Large intestine (tissue), 3 donors: ENCODE measurements around the gene EPS15. TPM values are rescaled to one million over a fixed set of nuclear protein-coding genes. Genes with fewer than 3 reads are reported as not detected.
A peak's percentile ranks its signal among the peaks of the same experiment; 100 is the strongest.
"Not testable (repeated sequence)": the region's sequence is repeated elsewhere in the genome, so short reads cannot be mapped to it uniquely, and the experiment has no call there.

Experiments
- DNase-seq, 2 donors: peaks; one replicate each; pipeline versions ENCODE4 v3.0.0 to v3.0.0-alpha.2; 2013
- H3K27ac ChIP-seq: one replicate; pipeline ENCODE4 v1.5.1; 2013; ENCODE audit warnings: low read length
- H3K27me3 ChIP-seq: 2 replicates; pipeline ENCODE4 v1.6.1; 2013; ENCODE audit warnings: low read length; ENCODE audit not compliant: control insufficient read depth, insufficient read depth
- H3K36me3 ChIP-seq: 2 replicates; pipeline ENCODE4 v1.6.1; 2013; ENCODE audit warnings: low read length; ENCODE audit not compliant: control insufficient read depth, insufficient read depth
- H3K4me1 ChIP-seq: one replicate; pipeline ENCODE4 v1.6.1; 2013; ENCODE audit warnings: low read length; ENCODE audit not compliant: control insufficient read depth, insufficient read depth
- H3K4me3 ChIP-seq: one replicate; pipeline ENCODE4 v1.5.1; 2013; ENCODE audit warnings: low read length
- H3K9me3 ChIP-seq: one replicate; pipeline ENCODE4 v1.6.1; 2013; ENCODE audit warnings: mild to moderate bottlenecking, low read depth, low read length, moderate library complexity; ENCODE audit not compliant: control insufficient read depth
- WGBS: methylation state at CpG from one replicate; pipeline ENCODE4 v1.1.5; 2013; ENCODE audit warnings: low lambda C conversion rate; ENCODE audit not compliant: insufficient coverage; 5-methylcytosine and 5-hydroxymethylcytosine counted together
- polyA plus RNA-seq: library from polyadenylated mRNA; unstranded; fragments of 120-200 nt; gene quantifications from one replicate; pipeline ENCODE4 v1.2.1, GENCODE V29; 2013

The EPS15 gene
- polyA plus RNA-seq, 1 donor = 34.2 TPM

DNA sequence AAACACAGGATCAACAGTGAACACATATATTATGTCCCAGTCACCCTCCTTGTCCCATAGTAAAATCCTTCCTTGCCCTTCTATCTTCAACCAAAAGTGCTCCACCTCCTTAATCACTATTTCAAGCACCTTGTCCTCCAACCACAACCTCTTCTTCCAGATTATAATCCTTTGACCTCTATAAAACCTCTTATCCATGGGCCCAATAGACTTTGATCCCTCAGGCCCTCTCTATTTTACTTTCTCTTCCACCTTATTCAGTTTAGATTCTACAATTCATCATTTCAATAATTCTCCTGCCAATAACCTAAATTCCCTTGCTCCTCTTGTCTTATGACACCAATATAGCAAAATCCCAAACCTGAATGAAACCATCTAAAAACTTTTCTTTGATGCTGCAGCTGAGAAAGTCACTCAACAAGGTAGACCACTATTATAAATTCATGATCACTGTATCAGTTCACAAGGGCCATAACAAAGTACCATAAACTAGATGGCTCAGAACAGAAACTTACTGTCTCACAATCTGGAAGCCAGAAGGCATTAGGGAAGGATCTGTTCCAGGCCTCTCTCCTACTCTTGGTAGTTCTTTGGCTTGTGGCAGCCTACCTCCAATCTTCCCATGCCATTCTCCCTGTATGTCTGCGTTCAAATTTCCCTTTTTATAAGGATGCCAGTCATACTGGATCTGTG lies 24.8 kb downstream of the EPS15 start:
- Histone ChIP-seq H3K4me1 (peaks cover 10% of the 10 kb centered on the region), H3K27me3 (no peaks in the 10 kb centered on the region), H3K27ac (no peak overlapping the region), H3K9me3 (no peaks in the 10 kb centered on the region), H3K4me3 (no peak overlapping the region), H3K36me3 (peaks cover 5% of the 10 kb centered on the region)
- DNase-seq = peak in 1 of 2 donors; percentile 48
- 80% methylated on average over 1 of the region's 1 CpG for WGBS

DNA sequence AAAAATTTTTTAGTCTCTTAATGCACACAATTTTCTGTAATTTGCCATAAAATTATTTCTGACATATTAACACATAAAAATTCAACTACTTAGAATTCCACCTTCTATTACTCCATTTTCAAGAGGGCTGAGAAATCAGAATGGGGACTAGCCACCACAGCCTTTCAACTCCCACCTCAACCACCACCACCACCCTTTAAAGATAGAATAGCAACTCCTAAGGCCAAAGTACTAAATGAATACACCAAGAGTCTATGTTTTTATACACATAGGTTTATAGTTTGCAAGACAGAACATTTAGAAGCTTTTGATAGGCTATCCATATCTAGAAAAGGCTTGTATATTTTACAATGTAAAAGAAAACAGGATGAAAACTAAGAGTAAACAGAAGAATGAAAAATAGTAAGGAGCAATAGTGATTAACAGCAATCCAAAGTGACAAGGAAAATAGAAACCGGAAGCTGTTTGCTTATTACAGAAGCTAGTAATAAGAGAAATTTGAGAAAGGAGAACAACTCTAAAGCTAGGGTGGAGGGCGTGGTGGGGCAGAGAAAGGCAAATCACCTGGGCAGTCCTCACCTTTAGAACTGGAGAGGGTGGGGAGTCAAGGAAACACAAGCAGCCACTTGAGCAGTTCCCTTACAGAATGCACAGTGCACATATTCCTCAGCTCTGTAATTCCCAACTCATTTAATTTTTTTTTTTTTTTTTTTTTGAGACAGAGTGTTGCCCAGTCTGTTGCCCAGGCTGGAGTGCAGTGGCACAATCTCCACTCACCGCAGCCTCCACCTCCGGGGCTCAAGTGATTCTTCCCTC lies 27.7 kb downstream of the EPS15 start:
- H3K27ac ChIP-seq = no peak overlapping the region
- H3K4me3 ChIP-seq = no peak overlapping the region
- H3K36me3 ChIP-seq = peaks cover 3% of the 10 kb centered on the region
- no peaks in the 10 kb centered on the region for H3K9me3 ChIP-seq
- DNase-seq = peak in 1 of 2 donors; percentile 55
- 40% methylated on average over 1 of the region's 4 CpGs for WGBS
- no peaks in the 10 kb centered on the region for H3K27me3 ChIP-seq
- H3K4me1 ChIP-seq = peaks cover 10% of the 10 kb centered on the region

DNA sequence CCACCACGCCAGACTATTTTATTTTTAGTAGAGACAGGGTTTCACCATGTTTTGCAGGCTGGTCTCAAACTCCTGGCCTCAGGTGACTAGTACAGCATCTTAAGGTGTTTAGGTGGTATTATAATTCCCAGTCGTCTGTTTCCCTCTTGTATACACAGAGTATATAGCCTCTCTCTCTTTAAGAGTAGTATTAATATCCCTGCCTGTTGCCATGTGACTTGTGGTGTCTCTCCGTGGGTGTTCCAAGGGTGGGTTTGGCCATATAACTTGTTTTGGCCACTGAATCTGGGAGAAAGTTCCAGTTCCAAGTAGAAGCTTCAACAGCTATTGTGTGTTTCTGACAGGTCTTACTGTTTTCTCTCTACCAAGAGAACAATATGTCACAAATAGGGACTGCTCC lies 29.6 kb downstream of the EPS15 start:
- H3K4me3 ChIP-seq = no peak overlapping the region
- peaks cover 3% of the 10 kb centered on the region for H3K36me3 ChIP-seq
- no peak for DNase-seq
- H3K4me1 ChIP-seq = peaks cover 10% of the 10 kb centered on the region
- no CpG with 5 or more reads among the region's 3 CpGs for WGBS
- H3K9me3 ChIP-seq = no peaks in the 10 kb centered on the region
- no peak overlapping the region for H3K27ac ChIP-seq
- H3K27me3 ChIP-seq = no peaks in the 10 kb centered on the region

DNA sequence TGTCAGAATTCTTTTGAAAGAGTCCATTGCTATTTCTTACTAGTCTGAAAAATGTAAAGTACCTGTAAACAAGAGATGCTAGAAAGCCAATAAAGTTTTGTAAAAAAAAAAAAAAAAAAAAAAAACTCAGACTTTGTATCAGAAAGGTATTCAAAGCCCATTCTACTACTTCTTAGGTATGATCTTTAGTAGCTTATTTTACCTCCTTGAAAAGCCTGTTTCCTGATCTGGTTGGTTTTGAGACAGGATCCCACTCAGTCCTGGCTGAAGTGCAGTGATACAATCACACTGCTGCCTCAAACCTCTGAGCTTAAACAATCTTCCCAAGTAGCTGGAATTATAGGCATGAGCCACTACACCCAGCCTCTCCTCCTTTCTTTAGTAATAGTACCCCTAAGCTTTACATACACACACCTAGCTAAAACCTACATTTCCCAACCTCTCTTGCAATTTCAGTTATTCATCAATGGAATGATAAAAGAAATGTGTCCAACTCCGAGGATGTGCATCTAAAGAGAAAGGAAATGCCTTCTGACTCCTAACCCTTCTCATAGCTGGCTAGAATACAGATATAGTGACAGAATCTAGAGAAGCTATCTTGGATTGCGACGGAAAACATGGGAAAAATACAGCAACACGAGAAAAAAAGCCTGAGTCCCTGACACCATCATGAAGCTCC lies 30.6 kb downstream of the EPS15 start:
- H3K27me3 ChIP-seq = no peaks in the 10 kb centered on the region
- 80% methylated on average over 1 of the region's 4 CpGs for WGBS
- no peak overlapping the region for H3K27ac ChIP-seq
- DNase-seq = no peak
- H3K9me3 ChIP-seq = no peaks in the 10 kb centered on the region
- peaks cover 7% of the 10 kb centered on the region for H3K4me1 ChIP-seq
- H3K36me3 ChIP-seq = peaks cover 3% of the 10 kb centered on the region
- no peak overlapping the region for H3K4me3 ChIP-seq

DNA sequence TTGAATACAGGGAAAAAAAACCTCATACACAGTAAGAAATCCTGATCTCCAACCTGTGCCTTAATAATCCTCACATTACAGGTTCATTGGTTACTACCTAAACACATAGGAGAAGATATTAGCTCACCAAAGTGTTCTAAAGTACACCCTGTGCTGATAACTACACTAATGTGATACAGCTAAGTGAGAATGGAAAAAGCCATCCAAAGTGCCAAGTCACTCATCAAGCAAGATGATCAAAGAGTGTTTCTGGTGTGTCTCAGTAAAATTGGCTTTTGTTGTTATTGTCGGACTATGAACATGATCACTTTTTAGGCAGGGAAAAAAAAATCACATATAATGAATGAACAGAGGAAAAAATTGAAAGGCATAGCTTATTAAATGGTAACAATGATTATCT lies 31.4 kb downstream of the EPS15 start:
- WGBS = 100% methylated on average over 1 of the region's 1 CpG
- peak in 1 of 2 donors; percentile 48 for DNase-seq

DNA sequence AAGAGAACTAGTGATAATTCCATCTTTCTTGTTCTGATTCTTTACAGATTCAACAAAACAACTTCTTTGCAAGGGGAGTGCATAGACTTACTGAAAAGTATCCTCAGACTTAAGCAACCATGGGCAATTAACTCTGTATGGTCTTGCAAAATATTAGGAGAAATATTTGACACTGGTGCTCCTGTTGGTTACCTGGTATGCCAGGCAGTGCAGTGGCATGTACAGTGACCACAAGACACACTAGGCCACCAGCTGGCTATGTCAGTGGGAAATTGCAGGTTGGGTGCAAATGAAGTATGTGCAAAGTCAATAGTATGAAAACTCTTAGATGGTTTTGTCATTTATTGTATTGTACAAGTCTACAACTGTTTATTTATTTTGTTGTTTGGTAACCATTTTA lies 34.5 kb downstream of the EPS15 start:
- Histone ChIP-seq H3K4me1 (no peaks in the 10 kb centered on the region), H3K9me3 (no peaks in the 10 kb centered on the region), H3K27ac (no peak overlapping the region), H3K27me3 (no peaks in the 10 kb centered on the region), H3K4me3 (no peak overlapping the region), H3K36me3 (peaks cover 6% of the 10 kb centered on the region)
- DNase-seq = no peak

More for the DNA sequence above, 31.4 kb downstream of the EPS15 start:
- Histone ChIP-seq H3K27me3 (no peaks in the 10 kb centered on the region), H3K4me3 (no peak overlapping the region), H3K36me3 (peaks cover 3% of the 10 kb centered on the region), H3K27ac (no peak overlapping the region), H3K9me3 (no peaks in the 10 kb centered on the region), H3K4me1 (peaks cover 7% of the 10 kb centered on the region)

DNA sequence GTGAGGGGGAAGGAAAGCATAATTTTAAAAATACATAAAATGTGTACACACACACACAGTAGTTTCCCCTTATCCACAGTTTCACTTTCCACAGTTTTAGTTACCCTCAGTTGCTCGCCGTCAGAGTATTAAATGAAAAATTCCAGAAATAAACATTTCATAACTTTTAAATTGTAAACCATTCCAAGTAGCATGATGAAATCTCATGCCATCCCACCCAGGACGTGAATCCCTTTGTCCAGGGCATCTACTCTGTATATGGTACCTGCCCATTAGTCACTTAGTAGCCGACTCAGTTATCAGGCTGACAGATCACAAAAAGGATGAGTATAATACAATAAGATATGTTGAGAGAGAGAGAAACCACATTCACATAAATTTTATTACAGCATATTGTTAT lies 36.2 kb downstream of the EPS15 start:
- Histone ChIP-seq H3K4me3 (no peak overlapping the region), H3K36me3 (peaks cover 3% of the 10 kb centered on the region), H3K27me3 (no peaks in the 10 kb centered on the region), H3K9me3 (no peaks in the 10 kb centered on the region), H3K4me1 (no peaks in the 10 kb centered on the region), H3K27ac (no peak overlapping the region)
- no peak for DNase-seq
- WGBS = no CpG with 5 or more reads among the region's 4 CpGs

DNA sequence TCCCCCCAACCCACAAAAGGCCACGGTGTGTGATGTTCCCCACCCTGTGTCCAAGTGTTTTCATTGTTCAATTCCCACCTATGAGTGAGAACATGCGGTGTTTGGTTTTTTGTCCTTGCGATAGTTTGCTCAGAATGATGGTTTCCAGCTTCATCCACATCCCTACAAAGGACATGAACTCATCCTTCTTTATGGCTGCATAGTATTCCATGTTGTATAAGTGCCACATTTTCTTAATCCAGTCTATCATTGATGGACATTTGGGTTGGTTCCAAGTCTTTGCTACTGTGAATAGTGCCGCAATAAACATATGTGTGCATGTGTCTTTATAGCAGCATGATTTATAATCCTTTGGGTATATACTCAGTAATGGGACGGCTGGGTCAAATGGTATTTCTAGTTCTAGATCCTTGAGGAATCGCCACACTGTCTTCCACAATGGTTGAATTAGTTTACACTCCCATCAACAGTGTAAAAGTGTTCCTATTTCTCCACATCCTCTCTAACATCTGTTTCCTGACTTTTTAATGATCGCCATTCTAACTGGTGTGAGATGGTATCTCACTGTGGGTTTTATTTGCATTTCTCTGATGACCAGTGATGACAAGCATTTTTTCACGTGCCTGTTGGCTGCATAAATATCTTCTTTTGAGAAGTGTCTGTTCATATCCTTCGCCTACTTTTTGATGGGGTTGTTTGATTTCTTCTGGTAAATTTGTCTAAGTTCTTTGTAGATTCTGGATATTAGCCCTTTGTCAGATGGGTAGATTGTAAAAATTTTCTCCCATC lies 44.0 kb downstream of the EPS15 start:
- not testable (repeated sequence) for H3K27me3 ChIP-seq
- no CpG with 5 or more reads among the region's 9 CpGs for WGBS

DNA sequence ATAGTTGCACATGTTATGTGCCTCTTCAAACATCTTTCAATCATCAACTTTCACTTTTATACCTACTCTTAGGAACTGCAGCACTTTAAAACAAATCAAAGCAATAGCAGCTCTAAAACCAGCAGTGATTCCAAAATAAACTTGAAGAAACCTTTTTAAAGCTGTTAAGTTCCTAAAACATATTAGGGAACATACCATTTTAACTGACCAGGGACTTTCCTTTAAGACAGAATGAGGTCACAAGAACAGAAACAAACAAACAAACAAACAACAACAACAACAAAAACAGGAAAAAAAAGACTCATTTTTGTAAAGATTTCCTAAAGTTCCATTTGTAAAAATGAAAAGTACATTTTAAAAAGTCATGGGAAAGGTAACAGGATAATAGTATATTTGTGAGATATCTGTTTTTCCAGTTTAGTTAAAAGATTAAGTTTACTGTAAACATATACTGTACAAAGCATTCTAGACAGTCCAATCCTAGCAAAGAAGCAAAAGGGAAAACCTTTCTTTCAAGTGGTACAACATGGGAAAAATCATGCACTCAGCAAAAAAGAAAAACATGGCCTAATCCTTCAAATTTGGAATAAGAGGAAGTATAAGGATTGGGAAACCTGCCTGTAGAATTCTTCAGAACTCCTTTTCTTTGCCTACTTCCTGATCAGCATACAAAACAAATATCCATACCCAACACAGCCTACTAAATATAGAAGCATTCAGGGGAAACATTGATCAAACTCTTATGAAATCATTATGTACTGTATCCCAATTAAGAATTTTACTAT lies 45.5 kb downstream of the EPS15 start:
- no peak overlapping the region for H3K4me3 ChIP-seq
- H3K36me3 ChIP-seq = peaks cover 5% of the 10 kb centered on the region
- H3K27ac ChIP-seq = no peak overlapping the region
- no peak for DNase-seq
- H3K9me3 ChIP-seq = no peaks in the 10 kb centered on the region
- H3K27me3 ChIP-seq = no peaks in the 10 kb centered on the region
- no peaks in the 10 kb centered on the region for H3K4me1 ChIP-seq

More for the DNA sequence above, 44.0 kb downstream of the EPS15 start:
- not testable (repeated sequence) for H3K4me3 ChIP-seq, H3K36me3 ChIP-seq, H3K9me3 ChIP-seq, H3K27ac ChIP-seq, H3K4me1 ChIP-seq, DNase-seq
